OCI-LY3 (cell line): ENCODE measurements around the gene CFAP73.

Experiments
- H2AFZ ChIP-seq: fragments of 200-600, 300-600 bp; shearing (Covaris generic); 2 replicates; pipeline ENCODE4 v1.6.0; 2014; ENCODE audit warnings: antibody characterized with exemption, low read depth, low read length
- H3K27ac ChIP-seq: fragments of 200-600, 300-600 bp; sonication (generic); 2 replicates; pipeline ENCODE4 v1.5.1; 2014; ENCODE audit warnings: mild to moderate bottlenecking, low read length, moderate library complexity, mixed read lengths
- H3K27me3 ChIP-seq: fragments of 200-600, 300-600 bp; sonication (generic); 2 replicates; pipeline ENCODE4 v1.6.1; 2014; ENCODE audit warnings: low read depth, low read length, mixed read lengths
- H3K36me3 ChIP-seq: fragments of 200-600, 300-600 bp; sonication (generic); replicated peaks from 2 replicates; pipeline ENCODE3; 2014; ENCODE audit warnings: low read depth, low read length, mixed read lengths
- H3K4me1 ChIP-seq: fragments of 300-600, 200-600 bp; sonication (generic); 2 replicates; pipeline ENCODE4 v1.6.1; 2014; ENCODE audit warnings: low read length, mixed read lengths
- H3K4me2 ChIP-seq: fragments of 200-600, 300-600 bp; sonication (generic); 2 replicates; pipeline ENCODE4 v1.6.1; 2014; ENCODE audit warnings: low read length, mixed read lengths
- H3K4me3 ChIP-seq: fragments of 300-600, 200-600 bp; sonication (generic); 2 replicates; pipeline ENCODE4 v1.5.1; 2014; ENCODE audit warnings: antibody characterized with exemption, mild to moderate bottlenecking, low read length, moderate library complexity
- H3K79me2 ChIP-seq: fragments of 300-600, 200-600 bp; shearing (Covaris generic); 2 replicates; pipeline ENCODE4 v1.6.1; 2014; ENCODE audit warnings: mild to moderate bottlenecking, low read length, mixed read lengths
- H3K9ac ChIP-seq: fragments of 300-600, 200-600 bp; shearing (Covaris generic); 2 replicates; pipeline ENCODE4 v1.6.0; 2014; ENCODE audit warnings: mild to moderate bottlenecking, low read length, moderate library complexity
- H3K9me3 ChIP-seq: fragments of 200-600, 300-600 bp; shearing (Covaris generic); 2 replicates; pipeline ENCODE4 v1.6.1; 2014; ENCODE audit warnings: low read length, mixed read lengths; ENCODE audit not compliant: insufficient read depth
- H4K20me1 ChIP-seq: fragments of 200-600, 300-600 bp; sonication (generic); 2 replicates; pipeline ENCODE4 v1.6.1; 2016; ENCODE audit warnings: low read length, mixed read lengths; ENCODE audit not compliant: insufficient read depth
- EZH2phosphoT487 ChIP-seq: fragments of 200-600 bp; shearing (Covaris generic); IDR thresholded peaks from 2 replicates; pipeline ENCODE4 v1.6.1; 2018; ENCODE audit warnings: antibody characterized with exemption, mixed run types, low read depth
- TF ChIP-seq, protein P1 (sequence below): fragments of 200-600, 300-600 bp; sonication (generic); IDR thresholded peaks from 2 replicates; pipeline ENCODE4 v1.5.1; 2014; ENCODE audit warnings: antibody characterized with exemption, low read length, low read depth

Gene CFAP73

DNA sequence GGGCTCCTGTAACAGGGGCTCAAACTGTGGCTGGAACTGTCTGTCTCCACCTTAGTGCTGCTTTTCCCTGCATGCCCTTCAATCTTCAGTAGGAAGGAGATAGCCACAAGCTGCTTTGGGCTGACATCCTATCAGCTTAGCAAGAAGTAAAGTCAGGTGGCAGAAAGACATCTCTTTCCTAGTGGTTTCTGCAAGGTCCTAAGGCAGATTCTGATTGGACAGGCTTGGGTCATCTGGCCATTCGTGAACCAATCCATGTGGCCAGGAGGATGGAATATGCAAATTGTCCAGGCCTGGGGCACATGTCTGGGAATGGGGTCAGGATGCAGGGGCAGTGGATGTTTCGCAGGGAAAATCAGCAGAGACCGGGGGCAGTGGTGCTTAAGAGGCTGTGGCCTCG is 41.2 kb downstream of the CFAP73 start:
- Histone ChIP-seq H3K27ac (no peak overlapping the region), H3K4me2 (no peak overlapping the region)

DNA sequence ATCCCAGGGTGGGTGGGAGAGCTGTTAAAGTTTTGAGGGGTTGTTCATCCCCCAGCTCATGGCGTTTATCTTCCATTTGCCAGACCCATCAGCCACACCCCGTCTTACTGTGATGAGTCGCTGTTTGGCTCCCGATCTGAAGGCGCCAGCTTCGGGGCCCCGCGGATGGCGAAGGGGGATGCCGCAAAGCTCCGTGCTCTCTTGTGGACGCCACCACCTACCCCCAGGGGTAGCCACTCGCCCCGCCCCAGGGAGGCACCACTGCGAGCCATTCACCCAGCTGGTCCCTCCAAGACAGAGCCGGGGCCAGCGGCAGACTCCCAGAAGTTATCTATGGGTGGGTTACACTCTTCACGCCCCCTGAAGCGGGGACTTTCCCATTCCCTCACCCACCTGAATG is 41.7 kb downstream of the CFAP73 start:
- H3K9me3 ChIP-seq, result no peaks in the 10 kb centered on the region
- no peak for TF ChIP-seq EZH2phosphoT487
- TF ChIP-seq, protein P1, sequence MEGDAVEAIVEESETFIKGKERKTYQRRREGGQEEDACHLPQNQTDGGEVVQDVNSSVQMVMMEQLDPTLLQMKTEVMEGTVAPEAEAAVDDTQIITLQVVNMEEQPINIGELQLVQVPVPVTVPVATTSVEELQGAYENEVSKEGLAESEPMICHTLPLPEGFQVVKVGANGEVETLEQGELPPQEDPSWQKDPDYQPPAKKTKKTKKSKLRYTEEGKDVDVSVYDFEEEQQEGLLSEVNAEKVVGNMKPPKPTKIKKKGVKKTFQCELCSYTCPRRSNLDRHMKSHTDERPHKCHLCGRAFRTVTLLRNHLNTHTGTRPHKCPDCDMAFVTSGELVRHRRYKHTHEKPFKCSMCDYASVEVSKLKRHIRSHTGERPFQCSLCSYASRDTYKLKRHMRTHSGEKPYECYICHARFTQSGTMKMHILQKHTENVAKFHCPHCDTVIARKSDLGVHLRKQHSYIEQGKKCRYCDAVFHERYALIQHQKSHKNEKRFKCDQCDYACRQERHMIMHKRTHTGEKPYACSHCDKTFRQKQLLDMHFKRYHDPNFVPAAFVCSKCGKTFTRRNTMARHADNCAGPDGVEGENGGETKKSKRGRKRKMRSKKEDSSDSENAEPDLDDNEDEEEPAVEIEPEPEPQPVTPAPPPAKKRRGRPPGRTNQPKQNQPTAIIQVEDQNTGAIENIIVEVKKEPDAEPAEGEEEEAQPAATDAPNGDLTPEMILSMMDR, result no peak
- H3K27ac ChIP-seq, result no peak overlapping the region
- peaks cover 37% of the 10 kb centered on the region for H3K36me3 ChIP-seq
- peaks cover 13% of the 10 kb centered on the region for H3K4me1 ChIP-seq
- H4K20me1 ChIP-seq, result no peaks in the 10 kb centered on the region
- peaks cover 12% of the 10 kb centered on the region for H3K79me2 ChIP-seq
- no peak overlapping the region for H2AFZ ChIP-seq
- H3K4me3 ChIP-seq, result no peak overlapping the region
- H3K9ac ChIP-seq, result no peak overlapping the region
- H3K27me3 ChIP-seq, result no peaks in the 10 kb centered on the region
- H3K4me2 ChIP-seq, result no peak overlapping the region

More for the DNA sequence above, 41.2 kb downstream of the CFAP73 start:
- Histone ChIP-seq H3K27me3 (no peaks in the 10 kb centered on the region), H4K20me1 (no peaks in the 10 kb centered on the region), H3K36me3 (peaks cover 37% of the 10 kb centered on the region), H3K79me2 (peaks cover 17% of the 10 kb centered on the region), H2AFZ (no peak overlapping the region), H3K9ac (no peak overlapping the region), H3K4me3 (no peak overlapping the region), H3K9me3 (no peaks in the 10 kb centered on the region), H3K4me1 (peaks cover 14% of the 10 kb centered on the region)
- no peak for TF ChIP-seq EZH2phosphoT487

DNA sequence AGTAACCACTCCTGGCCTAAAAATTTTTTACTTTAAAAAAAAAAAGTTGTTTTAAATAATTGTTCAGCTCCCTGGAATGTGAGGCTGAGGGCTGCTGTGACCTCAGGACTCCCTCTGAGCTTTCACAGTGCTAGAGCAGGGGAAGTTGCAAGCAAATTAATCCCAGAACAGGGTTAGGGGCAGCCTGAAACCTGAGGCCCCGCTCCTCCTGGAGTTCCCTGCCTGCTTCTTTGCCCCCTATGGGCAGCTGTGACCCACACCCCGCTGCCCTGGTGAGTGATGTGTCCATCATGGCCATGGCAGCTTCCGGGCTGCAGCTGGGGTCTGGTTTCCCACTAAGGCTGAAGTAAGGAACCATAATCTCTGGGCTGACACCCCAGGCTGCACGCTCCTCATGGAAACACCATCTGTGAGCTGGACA is 45.5 kb downstream of the CFAP73 start:
- peaks cover 21% of the 10 kb centered on the region for H3K36me3 ChIP-seq
- no peaks in the 10 kb centered on the region for H3K27me3 ChIP-seq
- H3K79me2 ChIP-seq, result no peaks in the 10 kb centered on the region
- TF ChIP-seq EZH2phosphoT487, result no peak
- TF ChIP-seq, protein P1, result no peak
- no peak overlapping the region for H3K4me2 ChIP-seq
- H4K20me1 ChIP-seq, result no peaks in the 10 kb centered on the region
- H3K9me3 ChIP-seq, result no peaks in the 10 kb centered on the region
- no peak overlapping the region for H2AFZ ChIP-seq
- H3K4me3 ChIP-seq, result no peak overlapping the region
- H3K9ac ChIP-seq, result no peak overlapping the region
- no peak overlapping the region for H3K27ac ChIP-seq
- peaks cover 5% of the 10 kb centered on the region for H3K4me1 ChIP-seq

DNA sequence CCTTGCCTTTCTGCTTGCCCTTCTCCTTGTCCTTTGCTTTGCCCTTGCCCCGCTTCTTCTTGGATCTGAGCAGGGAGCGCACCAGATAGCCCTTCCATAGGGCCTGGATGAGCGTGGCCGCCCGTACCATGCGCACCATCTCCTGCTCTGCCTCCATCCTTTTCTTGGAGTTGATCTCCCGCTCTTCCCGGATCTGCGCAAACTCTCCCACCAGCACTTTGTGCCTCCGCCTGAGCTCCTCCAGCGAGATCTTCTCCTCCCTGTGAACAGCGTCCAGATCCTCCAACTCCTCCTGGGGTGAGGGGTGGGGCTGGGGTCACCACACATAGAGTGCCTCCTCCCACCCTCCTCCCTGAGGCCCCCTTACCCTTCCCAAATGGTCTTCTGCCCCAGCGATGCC is 46.1 kb downstream of the CFAP73 start:
- H3K79me2 ChIP-seq, result no peaks in the 10 kb centered on the region
- no peaks in the 10 kb centered on the region for H4K20me1 ChIP-seq

More for the DNA sequence above, 46.1 kb downstream of the CFAP73 start:
- no peaks in the 10 kb centered on the region for H3K27me3 ChIP-seq
- H3K4me1 ChIP-seq, result peaks cover 5% of the 10 kb centered on the region
- no peak overlapping the region for H3K4me2 ChIP-seq
- peaks cover 19% of the 10 kb centered on the region for H3K36me3 ChIP-seq
- no peak overlapping the region for H3K9ac ChIP-seq
- no peak overlapping the region for H3K4me3 ChIP-seq
- TF ChIP-seq, protein P1, result no peak
- no peak for TF ChIP-seq EZH2phosphoT487
- H3K9me3 ChIP-seq, result no peaks in the 10 kb centered on the region
- no peak overlapping the region for H2AFZ ChIP-seq
- no peak overlapping the region for H3K27ac ChIP-seq
